Hippocampal formation (tissue), 2 donors: Measurements from ENCODE around the gene DGLUCY.
"Not testable (repeated sequence)": the region's sequence is repeated elsewhere in the genome, so short reads cannot be mapped to it uniquely, and the experiment has no call there.

Experiments
- DNase-seq, 2 donors: peaks; one replicate each; lab custom pipeline; 2025; lab: John Stamatoyannopoulos, UW

Gene DGLUCY

DNA sequence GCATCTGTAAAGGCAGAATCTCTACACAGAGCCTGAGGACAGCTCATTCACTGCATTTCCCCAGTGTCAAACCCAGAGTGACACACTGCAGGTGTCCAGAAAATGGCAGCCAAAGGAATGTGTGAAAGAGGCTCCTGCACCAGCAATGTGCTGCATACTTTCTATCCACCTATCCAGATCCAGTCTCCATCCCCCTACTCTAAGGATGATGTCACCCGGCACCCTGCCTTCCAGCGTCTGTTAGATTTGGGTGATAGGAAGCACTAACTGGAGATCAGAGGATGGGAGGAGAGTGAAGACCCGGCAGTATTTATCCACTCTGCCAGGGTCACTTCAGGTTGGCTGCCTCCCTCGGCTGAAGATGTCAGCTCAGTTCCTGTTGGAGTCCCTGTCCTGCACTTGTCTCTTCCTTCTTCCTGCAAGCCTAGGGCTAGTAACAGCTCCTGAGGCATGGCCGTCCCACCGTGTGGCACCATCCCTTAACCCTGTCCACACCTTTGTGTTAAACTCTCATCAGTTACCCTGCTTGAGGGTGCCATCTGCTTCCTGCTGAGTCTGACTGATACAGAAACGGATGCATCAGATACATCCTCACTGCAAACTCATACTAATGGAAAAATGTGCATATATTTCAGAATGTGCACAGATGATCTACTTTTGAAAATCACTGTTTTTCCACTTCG lies 143.6 kb downstream of the DGLUCY start:
- DNase-seq: no peak

DNA sequence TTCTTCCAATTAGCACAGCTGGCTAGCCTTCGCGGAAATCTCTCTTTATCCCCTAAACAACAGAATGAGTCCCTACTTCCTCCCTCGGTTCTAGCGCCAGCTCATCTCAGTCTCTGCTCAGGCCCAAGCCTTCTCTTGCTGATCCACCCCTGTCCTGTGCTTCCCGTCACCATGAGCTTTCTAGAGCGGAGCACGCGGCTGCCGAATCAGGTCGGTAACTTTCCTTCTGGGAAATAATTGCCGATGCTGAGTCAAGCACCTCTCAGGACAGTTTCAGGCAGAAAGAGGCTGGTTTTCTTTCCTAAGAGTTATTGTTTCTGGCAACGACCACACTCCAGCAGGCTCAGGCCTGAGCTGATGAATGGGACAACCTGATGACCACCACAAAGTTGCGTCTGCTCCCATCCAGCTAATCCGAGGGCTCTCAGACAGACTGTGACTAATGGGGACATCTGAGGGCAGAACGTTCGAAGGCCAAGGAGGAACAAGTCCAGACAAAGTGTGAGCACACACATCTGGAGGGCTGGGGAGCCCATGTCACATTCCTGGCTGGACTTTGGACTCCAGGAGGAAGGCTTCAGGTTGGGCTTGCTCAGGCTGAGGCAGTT lies 144.2 kb downstream of the DGLUCY start:
- no peak for DNase-seq

DNA sequence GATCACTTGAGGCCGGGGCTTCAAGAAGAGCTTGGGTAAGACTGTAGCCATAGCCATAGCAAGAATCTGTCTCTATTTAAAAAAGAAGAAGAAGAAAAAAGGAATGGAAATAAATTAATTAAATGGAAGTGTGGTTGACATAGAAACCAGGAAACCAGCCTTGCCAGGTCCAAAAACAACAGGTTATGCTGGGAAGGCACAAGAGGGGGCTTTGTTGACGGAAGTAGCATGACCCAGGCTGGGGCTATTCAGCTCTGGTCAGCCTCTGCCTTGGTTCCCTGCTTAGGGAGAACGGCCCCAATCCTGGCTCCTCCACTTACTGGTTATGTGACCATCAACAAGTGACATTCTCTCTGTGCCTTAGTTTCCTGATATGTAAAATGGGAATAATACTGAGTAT lies 145.0 kb downstream of the DGLUCY start:
- DNase-seq: no peak

DNA sequence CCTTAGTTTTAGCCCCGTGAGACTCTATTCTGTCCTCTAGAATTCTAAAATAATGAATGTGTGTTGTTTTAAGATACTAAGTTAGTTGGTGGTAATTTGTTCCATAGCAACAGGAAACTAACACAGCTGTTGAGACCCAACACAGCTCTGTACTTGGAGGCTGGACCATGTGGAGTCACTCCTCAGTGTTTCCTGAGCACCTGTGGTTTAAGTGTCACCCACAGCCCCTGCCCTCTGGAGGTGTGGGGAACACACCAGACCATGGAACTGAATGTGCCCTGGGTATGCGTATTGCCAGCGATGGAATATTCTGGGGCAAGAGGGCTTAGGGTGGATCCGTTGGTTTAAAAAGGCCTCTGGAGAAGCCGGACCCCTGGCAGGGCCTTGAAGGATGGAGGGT lies 147.2 kb downstream of the DGLUCY start:
- no peak for DNase-seq

DNA sequence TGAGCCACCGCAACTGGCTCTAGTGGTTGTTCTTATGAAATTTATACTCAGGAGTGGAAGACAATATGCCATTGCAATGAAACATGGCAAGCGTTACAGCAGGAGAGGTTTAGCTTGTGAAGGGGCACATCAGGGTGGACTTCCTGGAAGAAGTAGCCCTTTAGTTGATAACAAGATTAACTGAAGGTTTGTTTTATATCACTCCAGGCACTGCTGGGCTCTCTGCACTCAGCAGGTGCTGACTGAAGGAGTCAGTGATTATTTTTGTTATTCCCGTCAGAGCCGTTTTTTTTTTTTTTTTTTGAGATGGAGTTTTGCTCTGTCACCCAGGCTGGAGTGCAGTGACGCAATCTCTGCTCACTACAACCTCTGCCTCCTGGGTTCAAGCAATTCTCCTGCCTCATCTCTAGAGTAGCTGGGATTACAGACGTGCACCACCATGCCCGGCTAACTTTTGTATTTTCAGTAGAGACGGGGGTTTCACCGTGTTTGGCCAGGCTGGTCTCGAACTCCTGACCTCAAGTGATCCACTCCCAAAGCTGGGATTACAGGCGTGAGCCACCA lies 148.2 kb downstream of the DGLUCY start:
- DNase-seq: no peak

DNA sequence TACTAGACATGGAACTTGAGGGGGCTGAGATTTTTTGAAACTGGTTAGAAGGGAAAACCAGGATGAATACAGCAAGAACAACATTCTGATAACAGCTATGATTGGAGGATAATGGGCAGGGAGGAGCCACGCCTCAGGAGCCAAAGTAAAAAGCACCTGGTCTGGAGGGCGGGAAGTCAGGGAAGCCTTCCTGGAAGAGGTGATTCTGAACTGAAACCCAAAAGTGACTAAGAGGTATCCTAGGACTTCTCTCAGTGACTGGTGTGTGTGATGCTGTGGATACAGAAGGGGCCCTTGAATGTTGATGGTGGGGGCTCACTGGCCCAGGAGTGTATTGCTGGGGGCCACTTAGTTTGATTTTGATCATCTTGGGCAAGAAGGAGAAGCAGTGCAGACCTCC lies 149.5 kb downstream of the DGLUCY start:
- DNase-seq: no peak

DNA sequence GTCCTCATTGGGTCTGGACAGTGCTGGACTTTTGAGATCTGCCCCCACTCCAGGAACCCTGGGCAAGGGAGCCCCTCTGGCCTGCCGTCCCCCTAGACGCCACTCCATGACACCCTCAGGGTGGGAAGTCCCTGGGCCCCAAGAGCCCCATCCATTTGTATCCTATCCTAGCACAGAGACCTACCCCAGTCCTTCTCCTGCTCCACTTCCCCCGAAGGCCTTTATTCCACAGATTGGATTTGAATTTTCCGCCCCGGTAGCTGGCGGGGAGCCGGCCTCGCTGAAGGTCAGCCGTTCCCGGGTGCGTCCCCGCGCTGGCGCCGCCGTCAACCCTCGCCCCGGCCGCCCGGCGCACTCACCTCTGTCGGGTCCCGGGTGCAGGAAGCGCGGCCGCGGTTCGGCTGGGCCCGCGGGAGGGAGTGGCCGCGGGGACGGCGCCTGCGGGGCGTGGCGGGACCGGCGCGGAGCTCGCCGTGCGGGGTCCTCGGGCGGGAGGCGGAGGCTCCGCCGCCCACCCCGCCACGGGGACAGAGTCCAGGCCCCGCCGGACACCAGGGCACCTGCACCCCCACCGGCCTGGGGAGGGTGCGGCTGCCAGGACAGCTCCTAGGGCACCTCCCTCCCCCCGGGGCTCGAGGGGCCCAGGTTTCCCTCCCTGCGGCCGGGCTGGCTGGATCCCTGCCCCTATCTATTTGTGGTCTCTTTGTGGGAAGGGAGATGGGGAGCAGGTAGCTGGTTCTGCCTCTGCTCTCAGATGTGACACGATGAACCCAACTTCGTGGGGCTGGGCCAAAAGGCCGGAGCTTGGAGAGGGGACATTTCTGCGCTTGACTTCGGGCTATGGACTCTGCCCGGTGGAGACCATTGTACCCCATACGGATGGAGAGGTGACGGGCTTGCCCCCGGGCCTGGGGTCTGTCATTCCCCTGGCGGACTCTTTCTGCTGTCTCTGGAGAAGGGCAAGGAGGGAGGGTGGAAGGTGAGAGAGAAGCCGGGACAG lies 150.6 kb downstream of the DGLUCY start:
- DNase-seq: no peak

DNA sequence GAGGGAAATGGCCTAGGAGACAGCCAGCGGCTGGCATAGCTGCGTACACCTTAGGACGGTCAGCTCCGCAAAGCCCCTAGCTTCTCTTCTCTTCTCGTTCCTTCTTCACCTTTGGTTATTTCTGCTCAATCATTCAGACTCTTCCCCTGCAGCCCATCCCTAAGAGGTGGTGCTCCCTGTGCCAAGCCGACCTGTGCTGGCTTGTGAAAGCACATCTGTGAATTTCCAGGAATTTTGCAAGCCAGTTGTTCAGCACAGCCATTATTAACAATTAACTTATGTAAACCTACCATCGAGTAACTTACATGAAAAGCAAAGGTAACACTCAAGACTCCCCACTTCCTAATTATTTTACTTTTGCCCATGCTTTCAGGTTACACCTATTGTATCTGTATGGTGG lies 151.5 kb downstream of the DGLUCY start:
- DNase-seq: no peak

DNA sequence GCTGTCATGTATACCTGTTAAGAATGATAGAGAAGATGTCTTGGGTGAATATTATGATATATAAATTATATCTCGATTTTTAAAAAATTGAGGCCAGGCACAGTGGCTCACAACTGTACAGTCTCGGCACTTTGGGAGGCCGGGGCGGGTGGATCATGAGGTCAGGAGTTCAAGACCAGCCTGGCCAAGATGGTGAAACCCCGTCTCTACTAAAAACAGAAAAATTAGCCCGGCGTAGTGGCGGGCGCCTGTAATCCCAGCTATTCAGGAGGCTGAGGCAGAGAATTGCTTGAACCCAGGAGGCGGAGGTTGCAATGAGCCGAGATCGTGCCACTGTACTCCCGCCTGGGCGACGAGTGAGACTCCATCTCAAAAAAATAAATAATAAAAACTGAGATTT lies 152.4 kb downstream of the DGLUCY start:
- DNase-seq: not testable (repeated sequence)

DNA sequence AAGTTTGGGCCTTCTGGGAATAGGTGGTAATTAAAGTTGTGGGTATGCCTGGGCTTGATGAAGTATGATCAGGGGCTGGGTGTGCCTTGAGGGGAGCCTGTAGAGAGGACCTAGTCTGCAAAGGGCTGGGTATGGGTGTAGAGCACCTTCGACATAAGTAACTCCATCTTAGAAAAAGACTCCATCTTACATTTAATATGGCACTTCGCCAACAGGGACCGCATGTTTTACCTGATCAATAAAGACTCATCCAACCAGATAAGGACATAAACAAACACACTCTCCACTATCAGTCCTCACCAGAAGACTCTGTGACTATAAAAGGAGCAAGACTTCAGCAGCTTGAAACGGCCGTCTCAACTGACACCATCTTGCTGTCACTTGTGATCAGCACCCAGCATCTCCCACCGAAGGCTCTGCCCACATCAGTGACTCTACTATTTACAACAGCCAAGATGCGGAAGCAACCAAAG lies 154.1 kb downstream of the DGLUCY start:
- no peak for DNase-seq

DNA sequence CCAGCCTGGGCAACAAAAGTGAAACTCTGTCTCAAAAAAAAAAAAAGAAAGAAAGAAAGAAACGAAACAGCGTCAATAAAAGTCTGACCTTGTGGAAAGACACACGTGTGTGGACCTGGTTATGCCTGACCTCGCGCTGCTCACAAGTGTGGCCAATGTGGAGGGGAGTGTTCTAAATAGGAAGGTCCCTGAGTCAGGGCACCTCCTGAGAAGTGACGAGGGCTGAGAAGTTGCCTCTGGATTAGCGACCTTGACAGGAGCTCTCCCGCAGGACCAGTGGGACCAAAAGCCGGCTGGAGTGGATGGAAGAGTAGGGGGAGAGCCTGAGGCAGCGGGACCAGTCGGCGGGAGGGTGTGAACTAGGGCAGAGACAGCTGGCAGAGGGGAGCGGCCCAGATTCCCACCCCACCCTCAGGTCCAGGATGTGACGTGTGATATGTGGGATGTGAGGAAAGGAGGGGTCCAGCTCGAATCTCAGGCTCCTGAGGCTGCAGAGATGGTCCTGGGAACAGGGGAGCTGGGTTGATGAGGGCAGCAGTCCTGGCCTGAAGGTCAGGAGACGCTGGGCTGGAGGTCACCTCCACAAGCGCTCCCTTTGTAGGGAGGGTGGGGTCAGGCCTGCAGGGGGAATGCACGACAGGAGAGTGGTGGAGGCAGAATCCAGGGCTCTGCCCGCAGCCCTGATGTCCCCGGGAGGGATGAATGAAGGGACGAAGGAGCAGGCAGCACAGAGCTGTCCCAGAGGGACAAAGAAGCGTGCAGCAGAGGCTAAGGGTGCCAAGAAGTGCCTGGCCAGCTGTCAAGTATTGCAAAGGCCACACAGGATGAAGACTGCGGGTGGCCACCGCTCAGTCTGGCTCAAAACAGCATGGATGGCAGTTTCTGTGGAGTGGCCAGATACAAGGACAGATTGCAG lies 155.5 kb downstream of the DGLUCY start:
- no peak for DNase-seq

DNA sequence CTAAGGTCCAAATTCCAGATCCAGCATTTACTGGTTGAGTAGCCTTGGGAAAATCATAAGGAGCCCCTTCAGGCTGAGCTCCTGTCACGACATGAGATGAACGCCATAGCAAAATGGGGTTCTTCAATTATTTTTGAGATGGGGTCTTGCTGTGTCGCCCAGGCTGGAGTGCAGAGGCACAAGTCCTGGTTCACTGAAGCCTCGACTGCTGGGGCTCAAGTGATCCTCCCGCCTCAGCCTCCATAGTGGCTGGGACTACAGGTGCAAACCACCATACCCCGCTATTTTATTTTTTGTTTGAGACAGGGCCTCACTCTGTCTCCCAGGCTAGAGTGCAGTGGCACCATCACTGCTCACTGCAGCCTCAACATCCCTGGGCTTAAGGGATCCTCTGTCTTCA lies 156.3 kb downstream of the DGLUCY start:
- DNase-seq: no peak

DNA sequence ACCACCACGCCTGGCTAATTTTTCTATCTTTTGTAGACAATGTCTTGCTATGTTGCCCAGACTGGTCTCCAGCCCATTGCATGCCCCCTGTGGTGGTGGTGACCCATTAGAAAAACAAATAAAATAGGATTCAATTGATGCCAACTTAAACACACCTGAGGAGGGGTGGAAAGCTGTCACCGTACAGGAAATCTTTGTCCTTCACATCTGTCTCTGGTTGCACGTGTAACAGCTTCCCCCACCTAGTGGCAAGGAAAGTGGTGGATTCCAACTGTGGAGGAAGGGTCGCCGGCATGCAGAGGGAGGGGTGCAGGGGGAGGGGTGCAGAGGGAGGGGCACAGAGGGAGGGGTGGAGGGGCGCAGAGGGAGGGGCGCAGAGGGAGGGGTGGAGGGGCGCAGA lies 156.7 kb downstream of the DGLUCY start:
- no peak for DNase-seq

DNA sequence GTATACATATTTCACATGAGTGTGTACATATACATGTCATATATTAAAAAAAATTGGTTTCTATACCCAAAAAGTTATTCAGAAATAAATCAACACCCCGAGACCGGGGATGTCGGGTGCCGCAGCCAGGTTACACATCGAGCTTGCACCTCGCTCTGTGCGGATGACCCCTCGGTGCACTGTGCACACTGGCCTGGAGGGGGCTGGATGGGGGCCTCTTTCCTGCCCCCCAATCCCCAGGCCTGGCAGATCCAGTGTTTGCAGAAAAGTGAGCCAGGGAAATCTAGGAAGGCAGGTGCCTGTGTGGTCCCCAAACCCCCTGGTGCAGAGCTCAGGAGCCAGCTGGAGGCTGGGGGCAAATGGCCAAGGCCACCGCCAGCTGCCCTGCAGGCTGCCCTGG lies 157.8 kb downstream of the DGLUCY start:
- DNase-seq: no peak

DNA sequence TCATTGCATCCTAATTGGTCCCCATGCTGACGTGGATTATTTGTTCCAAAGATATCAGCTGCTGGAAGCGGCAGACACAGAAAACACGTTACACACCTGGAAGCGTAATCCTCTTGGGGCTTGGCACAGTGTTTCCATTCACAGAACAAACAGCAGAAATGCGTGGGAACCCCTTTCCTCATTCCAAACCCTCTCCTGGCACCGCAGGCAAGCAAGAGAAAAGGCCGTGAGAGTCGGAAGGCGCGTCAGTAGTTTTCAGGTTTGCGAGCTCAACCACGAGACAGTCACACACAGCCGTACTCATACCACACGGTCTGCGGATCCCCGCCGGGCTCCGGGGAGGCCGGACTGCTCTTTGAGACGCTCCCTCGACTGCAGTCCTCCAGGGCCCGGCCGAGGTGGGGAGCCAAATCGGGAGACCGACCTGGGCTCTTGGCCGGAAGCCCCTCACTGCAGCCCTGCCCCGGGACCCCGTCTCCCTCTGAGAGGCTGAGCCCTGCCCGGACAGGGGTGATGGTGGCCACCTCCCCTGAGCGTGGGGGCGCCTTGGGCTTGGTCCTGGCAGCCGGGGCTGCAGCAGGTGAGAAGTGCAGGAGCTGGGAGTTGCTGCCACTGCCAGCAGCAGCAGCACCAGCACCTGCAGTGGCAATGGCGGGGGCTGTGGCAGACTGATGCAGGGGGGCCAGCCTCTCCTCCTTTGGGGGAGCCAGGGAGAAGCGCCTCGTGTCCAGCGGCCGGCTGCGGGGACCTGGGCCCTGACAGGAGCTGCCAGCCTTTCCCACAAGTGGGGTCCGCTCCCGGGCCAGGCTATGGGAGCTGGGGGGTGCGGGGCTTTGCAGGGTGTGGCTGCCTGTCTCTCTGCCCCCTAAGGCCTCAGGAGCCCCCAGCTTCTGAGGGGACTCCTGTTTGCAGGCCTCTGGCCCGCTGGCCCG lies 158.7 kb downstream of the DGLUCY start:
- no peak for DNase-seq

DNA sequence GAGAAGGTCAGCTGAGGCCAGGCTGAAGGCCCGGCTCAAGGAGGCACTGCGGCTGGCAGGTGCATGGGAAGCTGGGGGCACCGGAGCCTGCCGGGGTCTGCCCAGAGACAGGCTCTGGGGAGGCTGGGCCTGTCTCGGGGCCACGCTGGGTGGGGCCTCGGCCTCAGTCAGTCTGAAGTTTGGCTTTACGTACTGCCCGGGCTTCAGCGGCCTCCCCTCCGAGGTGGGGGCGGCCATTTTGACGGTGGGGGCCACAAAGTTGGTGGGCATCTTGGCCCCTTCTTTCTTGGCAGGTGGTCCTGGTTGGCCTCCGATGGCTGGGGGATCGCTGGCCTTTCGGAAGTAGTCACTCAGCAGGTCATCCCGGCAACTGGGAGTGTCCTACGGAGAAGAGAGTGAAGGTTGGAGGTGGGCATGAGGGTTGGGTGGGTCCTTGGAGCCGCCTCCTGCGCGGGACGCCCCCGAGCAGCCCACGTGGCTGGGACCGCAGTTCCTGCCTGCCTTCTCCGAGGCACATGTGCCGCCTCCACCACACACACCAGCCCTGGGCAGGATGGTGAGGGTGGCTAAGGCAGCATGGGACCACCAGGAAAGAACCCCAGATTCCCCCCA lies 159.5 kb downstream of the DGLUCY start:
- DNase-seq: no peak

DNA sequence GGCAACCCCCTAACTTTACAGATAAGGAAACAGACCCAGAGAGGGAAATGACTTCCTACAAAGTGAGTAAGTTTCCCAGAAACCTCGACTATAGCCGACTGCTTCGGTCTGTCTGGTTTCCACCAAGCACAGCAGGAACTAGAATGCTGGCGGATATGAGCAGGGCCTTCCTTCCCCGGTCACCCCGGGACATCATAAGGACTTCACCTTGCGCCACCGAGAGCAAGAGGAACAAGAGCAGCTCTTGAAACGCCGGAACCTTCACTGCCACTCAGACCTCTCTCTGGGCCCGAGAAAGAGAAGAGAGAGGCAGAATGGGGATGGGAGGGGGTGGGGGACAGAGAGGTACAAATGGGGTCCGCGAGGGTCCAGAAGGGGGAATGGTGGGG lies 160.0 kb downstream of the DGLUCY start:
- no peak for DNase-seq

DNA sequence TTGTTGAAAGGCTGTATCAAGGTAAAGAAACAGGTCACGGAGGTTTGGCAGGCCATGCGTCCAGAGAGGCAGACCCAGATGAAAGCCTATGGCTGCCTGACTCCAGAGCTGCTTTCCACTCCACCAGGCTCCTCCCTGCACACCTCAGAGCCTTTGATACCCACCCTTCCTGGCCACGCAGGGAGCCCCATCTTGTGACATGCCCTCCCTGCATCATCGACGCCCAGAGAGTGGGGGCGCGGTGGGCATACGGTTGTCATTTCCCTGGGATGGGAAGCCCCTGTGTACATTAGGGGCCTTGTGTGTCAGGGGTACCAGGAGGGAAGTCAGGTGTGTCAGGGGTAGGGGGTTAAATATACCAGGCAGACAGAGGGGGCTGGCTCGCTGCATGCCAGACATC lies 160.9 kb downstream of the DGLUCY start:
- no peak for DNase-seq
